ENCODE results near the gene CAMKK1. TPM values are rescaled to one million over a fixed set of nuclear protein-coding genes. Genes with fewer than 3 reads are reported as not detected.

CAMKK1 gene
- total and polyA plus RNA-seq, 8 donors, result 4.2 to 23.0 (median 6.0) TPM

- ATAC-seq, result peak in 1 of 4 donors; percentile 7
- no peaks in the 10 kb centered on the region for H3K36me3 ChIP-seq
- 78 to 80% methylated on average over 16 of the region's 16 CpGs for WGBS, 2 donors
- H3K9me3 ChIP-seq, result no peaks in the 10 kb centered on the region
- no peaks in the 10 kb centered on the region for H3K27me3 ChIP-seq
- no peak for TF ChIP-seq CTCF (IDR thresholded peaks at IDR 0.05)
- H3K4me1 ChIP-seq, result no peaks in the 10 kb centered on the region
- no peak for FAIRE-seq
- H3K27ac ChIP-seq, result no peak overlapping the region
- H3K4me3 ChIP-seq, result no peak overlapping the region
- DNase-seq, result no peak
- intact Hi-C loops (cut with DNase I), result no loop called here
Measured at GRCh38 chr17:3926860-3927627, 34.2 kb upstream of the CAMKK1 start.

DNA sequence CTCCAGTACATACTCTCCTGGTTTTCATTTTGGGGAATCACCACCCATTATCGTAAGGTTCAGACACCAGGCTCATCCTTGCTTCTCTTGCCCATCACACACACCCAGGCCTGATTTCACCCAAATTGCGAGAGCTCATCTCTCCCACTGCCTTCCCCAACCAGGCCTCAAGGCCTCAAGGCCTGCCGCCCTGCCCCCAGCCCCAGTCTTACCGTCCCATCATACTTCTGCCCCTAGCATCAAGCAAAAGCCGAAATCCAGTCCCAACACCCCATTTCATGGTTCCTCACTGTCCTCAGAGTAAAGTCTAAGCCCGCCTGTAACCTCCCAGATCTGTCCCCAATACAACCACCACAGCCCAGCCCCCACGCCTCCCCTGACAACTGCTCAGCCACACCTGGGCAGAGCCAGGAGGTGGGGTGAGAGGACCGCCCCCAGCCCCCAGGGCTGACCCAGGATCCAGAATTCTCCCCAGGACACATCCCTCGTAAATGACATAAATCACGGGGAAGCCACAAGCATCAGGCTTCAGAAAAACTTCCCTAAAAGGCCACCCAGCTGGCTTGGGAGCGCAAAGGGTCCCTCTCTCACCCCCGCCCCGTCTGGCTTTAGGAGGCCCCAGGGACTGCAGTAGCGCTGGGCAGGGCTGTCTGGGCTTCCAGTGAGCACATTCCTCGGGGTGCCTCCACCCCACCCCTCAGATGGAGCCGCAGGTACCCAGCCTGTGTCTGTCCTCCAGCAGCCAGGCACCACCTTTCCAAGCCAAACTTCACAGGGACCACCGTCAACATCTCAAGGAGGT lies 33.0 kb upstream of the CAMKK1 start:
- WGBS, 2 donors, result 91 to 92% methylated on average over 17 of the region's 17 CpGs
- intact Hi-C loops (cut with DNase I), result no loop called here

DNA sequence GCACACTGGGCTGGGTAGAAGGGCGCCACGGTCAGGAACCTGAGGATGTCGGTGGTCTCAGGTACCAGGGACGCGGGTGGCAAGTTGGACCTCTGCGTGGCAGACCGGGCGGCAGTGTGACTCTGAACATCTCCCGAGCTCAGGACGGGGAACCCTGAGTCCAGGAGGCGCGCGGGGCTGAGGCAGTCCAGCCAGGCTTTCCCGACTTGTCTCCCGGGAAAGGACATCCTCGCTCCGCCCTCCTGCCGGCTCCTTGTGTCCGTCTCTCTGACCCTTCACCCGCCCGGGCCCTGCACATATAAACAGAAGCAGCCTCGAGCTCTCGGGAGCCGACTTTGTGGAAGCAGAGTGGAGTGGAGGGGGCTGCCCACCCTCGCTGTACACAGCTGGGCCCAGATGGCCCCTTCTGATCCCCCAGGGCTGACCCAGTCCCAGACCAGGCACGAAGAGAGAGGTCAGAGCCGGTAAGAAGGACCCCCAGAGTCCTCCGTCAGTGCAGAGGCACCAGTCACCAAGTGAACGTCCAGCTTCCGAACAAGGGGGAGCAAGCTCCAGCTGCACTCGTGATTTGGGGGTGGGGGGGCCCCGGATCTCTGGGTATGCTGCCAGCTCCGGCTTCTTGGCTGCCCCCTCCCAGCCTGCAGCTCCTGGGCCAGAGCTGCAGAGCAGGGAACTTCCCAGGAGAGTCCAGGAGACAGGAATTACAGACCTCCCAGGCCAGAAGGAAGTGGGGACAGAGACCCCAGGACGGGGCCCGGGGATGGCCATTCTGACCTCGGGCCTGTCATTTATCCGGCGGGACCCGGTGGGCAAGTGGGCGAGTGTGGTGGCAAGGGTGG lies 31.9 kb upstream of the CAMKK1 start:
- no peaks in the 10 kb centered on the region for H3K4me1 ChIP-seq
- TF ChIP-seq CTCF (IDR thresholded peaks at IDR 0.05), result no peak
- intact Hi-C loops (cut with DNase I), result no loop called here
- FAIRE-seq (no peak), DNase-seq (no peak), ATAC-seq (no peak)
- H3K27ac ChIP-seq, result no peak overlapping the region
- WGBS, 2 donors, result 85 to 88% methylated on average over 40 of the region's 40 CpGs
- no peak overlapping the region for H3K4me3 ChIP-seq
- no peaks in the 10 kb centered on the region for H3K9me3 ChIP-seq
- no peaks in the 10 kb centered on the region for H3K27me3 ChIP-seq
- H3K36me3 ChIP-seq, result no peaks in the 10 kb centered on the region

More for the DNA sequence above, 33.0 kb upstream of the CAMKK1 start:
- H3K4me3 ChIP-seq, result no peak overlapping the region
- TF ChIP-seq CTCF (IDR thresholded peaks at IDR 0.05), result no peak
- H3K27me3 ChIP-seq, result no peaks in the 10 kb centered on the region
- no peaks in the 10 kb centered on the region for H3K36me3 ChIP-seq
- H3K4me1 ChIP-seq, result no peaks in the 10 kb centered on the region
- DNase-seq, result no peak
- no peak for FAIRE-seq
- H3K9me3 ChIP-seq, result no peaks in the 10 kb centered on the region
- ATAC-seq, result no peak
- no peak overlapping the region for H3K27ac ChIP-seq

DNA sequence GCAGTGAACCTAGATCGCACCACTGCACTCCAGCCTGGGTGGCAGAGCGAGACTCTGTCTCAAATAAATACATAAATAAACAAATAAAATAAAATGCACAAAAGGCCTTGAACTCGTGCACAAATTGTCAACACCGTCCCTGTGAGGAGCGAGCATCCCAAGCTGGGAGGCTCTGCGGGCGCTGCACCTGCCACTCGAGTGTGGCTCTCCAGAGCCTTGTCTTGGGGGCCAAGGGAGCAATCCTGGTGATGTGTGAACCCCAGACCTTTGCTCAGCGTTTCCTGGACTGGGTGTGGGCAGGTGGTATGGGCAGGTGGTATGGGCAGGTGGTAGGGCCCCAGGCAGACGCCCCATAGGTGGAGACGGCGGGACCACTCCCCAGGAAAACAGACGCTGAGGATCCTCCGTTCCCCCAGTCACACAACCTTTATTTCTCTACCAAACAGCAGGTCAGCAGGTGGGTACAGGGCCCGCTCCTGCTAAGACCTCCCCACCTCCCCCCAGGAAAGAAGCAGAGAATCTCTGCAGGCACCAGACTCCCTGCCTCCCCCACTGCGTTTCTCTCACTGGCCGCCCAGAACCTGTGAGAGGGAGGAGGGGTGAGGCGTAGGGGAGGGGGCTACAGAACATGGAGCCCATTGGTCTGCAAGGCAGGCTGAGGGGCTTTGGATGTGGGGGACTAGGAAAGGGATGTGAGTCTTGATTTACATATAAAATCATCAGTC lies 30.8 kb upstream of the CAMKK1 start:
- TF ChIP-seq CTCF (IDR thresholded peaks at IDR 0.05), result no peak
- no peaks in the 10 kb centered on the region for H3K36me3 ChIP-seq
- intact Hi-C loops (cut with DNase I), result no loop called here
- no peaks in the 10 kb centered on the region for H3K27me3 ChIP-seq
- no peaks in the 10 kb centered on the region for H3K4me1 ChIP-seq
- no peaks in the 10 kb centered on the region for H3K9me3 ChIP-seq
- DNase-seq, result no peak
- 84 to 86% methylated on average over 18 of the region's 18 CpGs for WGBS, 2 donors
- no peak for ATAC-seq
- no peak overlapping the region for H3K27ac ChIP-seq
- no peak for FAIRE-seq
- no peak overlapping the region for H3K4me3 ChIP-seq
